H1 (cell line): ENCODE data around the gene RELN. TPM values are rescaled to one million over a fixed set of nuclear protein-coding genes. Genes with fewer than 3 reads are reported as not detected.

Experiments used
- CTCF ChIA-PET: fragments of 300-600 bp; sonication (Branson Sonifier 250); formaldehyde crosslinking; loops from one replicate; lab custom pipeline; 2021; ENCODE audit not compliant: partially characterized antibody; lab: Charles Lee
- POLR2A ChIA-PET: fragments of 300-600 bp; sonication (Branson Sonifier 250); formaldehyde crosslinking; loops from one replicate; lab custom pipeline; 2021; ENCODE audit warnings: inconsistent platforms; ENCODE audit not compliant: partially characterized antibody; lab: Charles Lee
- DNase-seq, 2 experiments: peaks; one replicate each; pipeline versions ENCODE4 v3.0.0 to v3.0.0-alpha.2; 2010 to 2022; ENCODE audit warnings: low spot score in 2 of 2, low read depth in 1 of 2, mixed read lengths in 1 of 2
- FAIRE-seq: peaks from 2 replicates; lab custom pipeline; 2011; peaks lifted over from hg19 to GRCh38; lab: Jason Lieb, UNC
- H2AFZ ChIP-seq: 2 replicates; pipeline ENCODE4 v1.8.1; 2012; ENCODE audit warnings: low read length, inconsistent platforms
- H2AK5ac ChIP-seq: 2 replicates; pipeline ENCODE4 v1.6.1; 2013; ENCODE audit warnings: low read depth, low read length
- H2BK120ac ChIP-seq: replicated peaks from 2 replicates; pipeline ENCODE3; 2013; ENCODE audit warnings: low read depth, low read length, inconsistent platforms
- H2BK12ac ChIP-seq: 2 replicates; pipeline ENCODE4 v1.6.1; 2013; ENCODE audit warnings: low read depth, low read length
- H2BK15ac ChIP-seq: 2 replicates; pipeline ENCODE4 v1.6.1; 2013; ENCODE audit warnings: low read length
- H2BK20ac ChIP-seq: 2 replicates; pipeline ENCODE4 v1.6.1; 2013; ENCODE audit warnings: low read length
- H2BK5ac ChIP-seq: 2 replicates; pipeline ENCODE4 v1.6.1; 2013; ENCODE audit warnings: low read depth, low read length
- H3K14ac ChIP-seq: 2 replicates; pipeline ENCODE4 v1.6.1; 2013; ENCODE audit warnings: inconsistent platforms; ENCODE audit not compliant: insufficient read length
- H3K18ac ChIP-seq: 2 replicates; pipeline ENCODE4 v1.6.1; 2013; ENCODE audit warnings: low read length; ENCODE audit errors: extremely low read depth
- H3K23ac ChIP-seq: 2 replicates; pipeline ENCODE4 v1.6.1; 2013; ENCODE audit warnings: inconsistent platforms; ENCODE audit not compliant: insufficient read length
- H3K23me2 ChIP-seq: 2 replicates; pipeline ENCODE4 v1.6.1; 2013; ENCODE audit warnings: low read depth, low read length
- H3K27ac ChIP-seq: 2 replicates; pipeline ENCODE4 v1.6.1; 2011; ENCODE audit warnings: low read depth, low read length, inconsistent platforms
- H3K27me3 ChIP-seq, 4 experiments: replicated peaks in 1 of 4; 1 replicate in 1 of 4; 2 replicates in 3 of 4; pipeline versions ENCODE4 v1.6.1 to v1.8.1; 2011 to 2013; ENCODE audit warnings: low read length in 3 of 4, mild to moderate bottlenecking in 3 of 4, inconsistent platforms in 2 of 4, mixed read lengths in 2 of 4, moderate library complexity in 1 of 4; ENCODE audit not compliant: control insufficient read depth in 3 of 4, insufficient read depth in 3 of 4; ENCODE audit errors: extremely low read depth in 1 of 4
- H3K36me3 ChIP-seq, 4 experiments: 2 replicates each; pipeline versions ENCODE4 v1.6.1 to v1.8.1; 2011 to 2013; ENCODE audit warnings: mild to moderate bottlenecking in 4 of 4, low read length in 3 of 4, moderate library complexity in 2 of 4, control low read depth in 1 of 4, inconsistent platforms in 1 of 4; ENCODE audit not compliant: insufficient read depth in 4 of 4, control insufficient read depth in 2 of 4
- H3K4ac ChIP-seq: replicated peaks from 2 replicates; pipeline ENCODE3; 2013; ENCODE audit warnings: low read length, low read depth, mixed read lengths, inconsistent platforms; ENCODE audit not compliant: insufficient read length
- H3K4me1 ChIP-seq, 4 experiments: replicated peaks in 1 of 4; 1 replicate in 1 of 4; 2 replicates in 3 of 4; pipeline versions ENCODE4 v1.6.1 to v1.8.1; 2011 to 2013; ENCODE audit warnings: low read length in 3 of 4, inconsistent platforms in 2 of 4, mixed read lengths in 1 of 4; ENCODE audit not compliant: insufficient read depth in 4 of 4, control insufficient read depth in 3 of 4
- H3K4me2 ChIP-seq, 2 experiments: 2 replicates each; pipeline versions ENCODE4 v1.6.1 to v1.8.1; 2011 to 2013; ENCODE audit warnings: low read depth in 2 of 2, low read length in 2 of 2, control low read depth in 1 of 2, inconsistent platforms in 1 of 2, mild to moderate bottlenecking in 1 of 2; ENCODE audit not compliant: insufficient read depth in 1 of 2
- H3K4me3 ChIP-seq, 4 experiments: fragments of 200-600, 300-600 bp in 1 of 4; sonication (generic), shearing (Covaris generic), sonication (Bioruptor Twin) in 1 of 4; 2 replicates each; pipeline versions ENCODE4 v1.5.1 to v1.8.1; 2011 to 2016; ENCODE audit warnings: low read length in 4 of 4, low read depth in 3 of 4, control low read depth in 2 of 4, inconsistent platforms in 2 of 4, mild to moderate bottlenecking in 2 of 4, mixed read lengths in 1 of 4, moderate library complexity in 1 of 4; ENCODE audit not compliant: insufficient read depth in 2 of 4; ENCODE audit errors: extremely low read depth in 1 of 4
- H3K56ac ChIP-seq: replicated peaks from 2 replicates; pipeline ENCODE3; 2013; ENCODE audit warnings: low read depth, mild to moderate bottlenecking, mixed read lengths, low read length, inconsistent platforms; ENCODE audit not compliant: insufficient read length
- H3K79me1 ChIP-seq: 2 replicates; pipeline ENCODE4 v1.6.1; 2013; ENCODE audit warnings: low read depth, low read length, control low read depth
- H3K79me2 ChIP-seq, 2 experiments: 2 replicates each; pipeline versions ENCODE4 v1.6.1 to v1.8.1; 2012 to 2013; ENCODE audit warnings: low read length in 2 of 2, mild to moderate bottlenecking in 2 of 2, inconsistent platforms in 1 of 2; ENCODE audit not compliant: insufficient read depth in 2 of 2, control insufficient read depth in 1 of 2
- H3K9ac ChIP-seq, 4 experiments: replicated peaks in 1 of 4; 1 replicate in 1 of 4; 2 replicates in 3 of 4; pipeline versions ENCODE4 v1.6.1 to v1.8.1; 2011 to 2013; ENCODE audit warnings: low read depth in 3 of 4, low read length in 3 of 4, control low read depth in 2 of 4, mild to moderate bottlenecking in 2 of 4, moderate library complexity in 2 of 4, inconsistent platforms in 1 of 4; ENCODE audit errors: extremely low read depth in 1 of 4
- H3K9me3 ChIP-seq, 2 experiments: 2 replicates each; pipeline versions ENCODE4 v1.6.1 to v1.8.1; 2012 to 2013; ENCODE audit warnings: mild to moderate bottlenecking in 2 of 2, moderate library complexity in 2 of 2, control low read depth in 1 of 2, inconsistent platforms in 1 of 2, low read depth in 1 of 2, low read length in 1 of 2, mixed read lengths in 1 of 2; ENCODE audit not compliant: insufficient read depth in 2 of 2
- H4K20me1 ChIP-seq, 2 experiments: replicated peaks in 1 of 2; 2 replicates each; pipeline versions ENCODE3 to v1.8.1; 2011 to 2013; ENCODE audit warnings: inconsistent platforms in 2 of 2, low read length in 2 of 2, mild to moderate bottlenecking in 1 of 2; ENCODE audit not compliant: insufficient read depth in 2 of 2, control insufficient read depth in 1 of 2
- H4K5ac ChIP-seq: 2 replicates; pipeline ENCODE4 v1.6.1; 2013; ENCODE audit warnings: low read length, low read depth, mixed read lengths, inconsistent platforms; ENCODE audit not compliant: insufficient read length
- H4K8ac ChIP-seq: 2 replicates; pipeline ENCODE4 v1.8.0; 2013; ENCODE audit warnings: mild to moderate bottlenecking, moderate library complexity, low read length, inconsistent platforms; ENCODE audit not compliant: insufficient read depth; ENCODE audit errors: extremely low read depth
- H4K91ac ChIP-seq: replicated peaks from 2 replicates; pipeline ENCODE3; 2013; ENCODE audit warnings: low read length, mixed read lengths, inconsistent platforms; ENCODE audit not compliant: insufficient read length
- JUN ChIP-seq: IDR thresholded peaks from 2 replicates; pipeline ENCODE4 v1.6.1; 2011; ENCODE audit warnings: low read depth, mild to moderate bottlenecking, improper control_type of control experiment, low read length
- RAD21 ChIP-seq, 2 experiments: IDR thresholded peaks in 1 of 2; conservative IDR thresholded peaks in 1 of 2; 2 replicates each; pipeline ENCODE4 v1.6.1; 2011; ENCODE audit warnings: low read depth in 2 of 2, low read length in 2 of 2, improper control_type of control experiment in 1 of 2, inconsistent platforms in 1 of 2, mild to moderate bottlenecking in 1 of 2, moderate library complexity in 1 of 2
- WGBS, 2 experiments: shearing (Covaris generic) in 1 of 2; methylation state at CpG; one replicate each; pipeline versions ENCODE4 v1.1.6 to v1.1.7; 2013 to 2015; ENCODE audit warnings: low lambda C conversion rate in 2 of 2, mixed read lengths in 2 of 2, inconsistent platforms in 1 of 2, low coverage in 1 of 2, missing lambda C conversion rate in 1 of 2; ENCODE audit not compliant: insufficient replicate concordance in 2 of 2, insufficient coverage in 1 of 2, insufficient read length in 1 of 2; ENCODE audit errors: extremely low coverage in 1 of 2, missing lambda C conversion rate in 1 of 2; 5-methylcytosine and 5-hydroxymethylcytosine counted together
- polyA plus RNA-seq, 7 experiments: library from polyadenylated mRNA; depleted of rRNA in 3 of 7; stranded (reverse) in 5 of 7; unstranded in 2 of 7; fragments of >200 nt in 5 of 7; fragments of 200-250 nt in 2 of 7; gene quantifications; 1 replicate in 5 of 7; 2 replicates in 1 of 7; 4 replicates in 1 of 7; pipeline versions ENCODE4 v1.2.1 to v1.2.3, GENCODE V29; 2011 to 2013; ENCODE audit warnings: missing spikeins in 2 of 7, mixed read lengths in 2 of 7
- total RNA-seq: library from RNA; stranded (reverse); fragmentation: NEBNext Ultra II Directional; extraction: Animal tissue kit (Norgen Biotek cat#: 25700); gene quantifications from 2 replicates; pipeline ENCODE4 v1.2.1, GENCODE V29; 2021
- TF ChIP-seq, protein P1 (sequence below), 3 experiments: IDR thresholded peaks; 1 replicate in 2 of 3; 2 replicates in 1 of 3; pipeline versions ENCODE4 v1.5.1 to v1.6.1; 2011; ENCODE audit warnings: low read length in 3 of 3, mild to moderate bottlenecking in 3 of 3, inconsistent platforms in 2 of 3, low read depth in 1 of 3, moderate library complexity in 1 of 3; ENCODE audit not compliant: insufficient read depth in 1 of 3; ENCODE audit errors: control extremely low read depth in 1 of 3

Gene RELN
- total and polyA plus RNA-seq, 2 of the 8 experiments (the other 6 are each of a cell fraction or from before 2014, with no cell fraction given) = 0.03 to 0.07 TPM

DNA sequence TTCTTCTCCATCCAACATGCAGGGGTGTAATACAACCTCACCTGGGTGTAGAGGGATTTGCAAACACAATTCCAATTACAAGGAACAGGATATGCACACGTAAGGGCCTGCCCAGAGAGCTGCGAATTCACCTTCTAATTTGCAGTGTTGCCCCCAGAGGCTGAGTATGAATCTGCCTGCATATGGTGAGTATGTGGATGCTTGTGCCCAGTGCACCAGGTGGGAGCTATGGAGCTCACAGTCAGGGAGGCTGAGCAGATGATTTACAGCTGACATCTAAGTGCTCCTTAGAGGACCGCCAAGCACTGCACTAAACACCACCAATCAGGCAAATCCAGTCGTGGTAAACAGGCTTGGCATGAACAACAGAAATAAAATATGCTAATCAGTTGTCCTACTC, 132.0 kb downstream of the RELN start:
- Histone ChIP-seq H3K56ac (no peak overlapping the region), H3K9me3 (no peaks in the 10 kb centered on the region), H3K14ac (no peak overlapping the region), H4K91ac (peak overlapping the region; percentile 32), H4K5ac (no peak overlapping the region), H2BK12ac (no peak overlapping the region), H3K79me1 (no peaks in the 10 kb centered on the region), H3K23ac (no peak overlapping the region), H2BK120ac (no peak overlapping the region), H3K4me3 (no peak overlapping the region), H3K27me3 (no peaks in the 10 kb centered on the region), H2BK15ac (no peak overlapping the region), H3K4ac (no peak overlapping the region), H3K18ac (no peak overlapping the region), H4K20me1 (no peaks in the 10 kb centered on the region), H2AFZ (peak overlapping the region; percentile 76), H3K4me2 (peak overlapping the region; percentile 15 to 37; a peak in 2 of 4 replicates), H3K79me2 (no peaks in the 10 kb centered on the region), H3K23me2 (no peaks in the 10 kb centered on the region), H2AK5ac (no peak overlapping the region), H4K8ac (no peak overlapping the region), H3K36me3 (no peaks in the 10 kb centered on the region), H3K4me1 (peaks cover 0 to 5% (median 4%) of the 10 kb centered on the region in 4 experiments; a peak in 4 of 7 replicates), H2BK20ac (no peak overlapping the region), H3K27ac (no peak overlapping the region), H3K9ac (no peak overlapping the region), H2BK5ac (no peak overlapping the region)
- CTCF ChIA-PET = interaction anchor here (1.3 to 1.8 kb wide), 5 partner anchors 9 to 241 kb away, joined by 3 to 5 read pairs (median 4); no protein-coding TSS in a partner anchor
- peak; percentile 25 to 47 for DNase-seq
- TF ChIP-seq, protein P1, sequence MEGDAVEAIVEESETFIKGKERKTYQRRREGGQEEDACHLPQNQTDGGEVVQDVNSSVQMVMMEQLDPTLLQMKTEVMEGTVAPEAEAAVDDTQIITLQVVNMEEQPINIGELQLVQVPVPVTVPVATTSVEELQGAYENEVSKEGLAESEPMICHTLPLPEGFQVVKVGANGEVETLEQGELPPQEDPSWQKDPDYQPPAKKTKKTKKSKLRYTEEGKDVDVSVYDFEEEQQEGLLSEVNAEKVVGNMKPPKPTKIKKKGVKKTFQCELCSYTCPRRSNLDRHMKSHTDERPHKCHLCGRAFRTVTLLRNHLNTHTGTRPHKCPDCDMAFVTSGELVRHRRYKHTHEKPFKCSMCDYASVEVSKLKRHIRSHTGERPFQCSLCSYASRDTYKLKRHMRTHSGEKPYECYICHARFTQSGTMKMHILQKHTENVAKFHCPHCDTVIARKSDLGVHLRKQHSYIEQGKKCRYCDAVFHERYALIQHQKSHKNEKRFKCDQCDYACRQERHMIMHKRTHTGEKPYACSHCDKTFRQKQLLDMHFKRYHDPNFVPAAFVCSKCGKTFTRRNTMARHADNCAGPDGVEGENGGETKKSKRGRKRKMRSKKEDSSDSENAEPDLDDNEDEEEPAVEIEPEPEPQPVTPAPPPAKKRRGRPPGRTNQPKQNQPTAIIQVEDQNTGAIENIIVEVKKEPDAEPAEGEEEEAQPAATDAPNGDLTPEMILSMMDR (IDR thresholded peaks at IDR 0.05; ENCODE audit: control extremely low read depth in 1 of 3, insufficient read depth in 1 of 3, low read depth in 1 of 3, low read length in 3 of 3) = peak; percentile 4 to 55 (median 5); a peak in 2 of 4 replicates
- TF ChIP-seq RAD21 (IDR thresholded peaks at IDR 0.05 in 1 of 2, conservative IDR thresholded peaks at IDR 0.05 in 1 of 2; ENCODE audit: low read depth in 2 of 2, low read length in 2 of 2) (peak in 1 of 2 experiments; percentile 21; a peak in 1 of 4 replicates), JUN (no peak)
- FAIRE-seq = peak; percentile 62
- POLR2A ChIA-PET = no interaction called here
- 26% methylated on average over 4 of the region's 4 CpGs; no CpG with 5 or more reads in 1 of the 2 experiments for WGBS, 2 experiments
